HCT116 (cell line): ENCODE measurements around the gene AK5.

ENCODE experiments used
- CEBPB ChIP-seq: IDR thresholded peaks from 2 replicates; pipeline ENCODE4 v1.6.1; 2012; ENCODE audit warnings: low read depth
- EGR1 ChIP-seq: IDR thresholded peaks from 2 replicates; pipeline ENCODE4 v1.6.1; 2012; ENCODE audit warnings: low read depth
- EZH2 ChIP-seq: fragments of 200-600 bp; sonication (generic); IDR thresholded peaks from 2 replicates; pipeline ENCODE4 v1.6.1; 2017; ENCODE audit warnings: antibody characterized with exemption, mixed run types
- EZH2phosphoT487 ChIP-seq: fragments of 200-600 bp; IDR thresholded peaks from 2 replicates; pipeline ENCODE4 v1.6.1; 2018; ENCODE audit warnings: antibody characterized with exemption, borderline replicate concordance
- JUND ChIP-seq: IDR thresholded peaks from 2 replicates; pipeline ENCODE4 v1.6.1; 2012
- POLR2A ChIP-seq: IDR thresholded peaks from 2 replicates; pipeline ENCODE4 v1.7.0; 2011; ENCODE audit warnings: borderline replicate concordance; ENCODE audit not compliant: insufficient read depth, insufficient read length; ENCODE audit errors: extremely low read depth
- REST ChIP-seq: IDR thresholded peaks from 2 replicates; pipeline ENCODE4 v1.6.1; 2012; ENCODE audit warnings: low read depth
- ZNF274 ChIP-seq: fragments of 200-500 bp; sonication (Bioruptor generic); IDR thresholded peaks from 2 replicates; pipeline ENCODE4 v1.6.1; 2014; ENCODE audit warnings: mild to moderate bottlenecking, low read depth, low read length, inconsistent platforms
- TF ChIP-seq, protein P1 (sequence below), 3 experiments: fragments of 200-600 bp in 1 of 3; sonication (generic) in 1 of 3; IDR thresholded peaks in 2 of 3; conservative IDR thresholded peaks in 1 of 3; 2 replicates each; pipeline ENCODE4 v1.5.1; 2012 to 2017; ENCODE audit warnings: low read depth in 2 of 3, low read length in 2 of 3, antibody characterized with exemption in 1 of 3, borderline replicate concordance in 1 of 3, control low read depth in 1 of 3, mild to moderate bottlenecking in 1 of 3, mixed read lengths in 1 of 3, mixed run types in 1 of 3, moderate library complexity in 1 of 3; ENCODE audit not compliant: insufficient read depth in 1 of 3
- TF ChIP-seq, protein P2 (sequence below): IDR thresholded peaks from 2 replicates; pipeline ENCODE4 v1.6.1; 2012

DNA sequence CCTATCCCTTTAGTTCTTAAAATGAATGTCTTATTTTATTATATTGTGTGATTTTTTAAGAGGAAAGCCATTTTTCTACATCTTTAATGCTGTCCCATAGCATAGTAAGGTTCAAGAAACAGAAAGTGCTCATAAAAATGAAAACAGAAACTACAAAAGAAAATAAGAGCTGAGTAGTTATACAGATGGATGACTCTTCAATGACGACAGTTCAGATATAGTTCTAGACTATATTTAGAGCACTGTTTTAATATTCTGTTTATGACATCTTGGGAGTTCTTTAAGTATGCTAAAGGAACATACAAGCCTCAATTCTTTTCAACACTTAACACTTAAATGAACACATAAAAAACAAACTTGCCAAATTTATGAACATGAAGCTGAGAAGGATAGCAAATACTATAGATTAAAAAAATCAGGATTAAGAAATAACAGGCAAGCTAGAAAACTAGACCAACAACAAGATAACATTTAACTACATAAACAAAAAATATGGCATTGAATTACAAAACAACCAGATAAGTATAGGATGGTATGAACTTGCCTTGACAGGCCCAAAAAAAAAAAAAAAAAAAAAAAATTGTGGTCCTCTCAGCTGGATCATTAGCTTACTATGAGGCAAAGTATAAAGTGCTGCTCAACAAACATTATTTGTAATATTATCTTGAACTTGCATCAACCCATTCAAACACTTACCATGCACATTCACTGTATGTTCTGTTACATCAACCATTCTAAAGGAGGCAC lies 312.7 kb downstream of the AK5 start:
- TF ChIP-seq EZH2 (no peak), EGR1 (no peak), POLR2A (no peak), CEBPB (no peak), ZNF274 (no peak), JUND (no peak), EZH2phosphoT487 (no peak), REST (no peak)
- TF ChIP-seq, protein P1, sequence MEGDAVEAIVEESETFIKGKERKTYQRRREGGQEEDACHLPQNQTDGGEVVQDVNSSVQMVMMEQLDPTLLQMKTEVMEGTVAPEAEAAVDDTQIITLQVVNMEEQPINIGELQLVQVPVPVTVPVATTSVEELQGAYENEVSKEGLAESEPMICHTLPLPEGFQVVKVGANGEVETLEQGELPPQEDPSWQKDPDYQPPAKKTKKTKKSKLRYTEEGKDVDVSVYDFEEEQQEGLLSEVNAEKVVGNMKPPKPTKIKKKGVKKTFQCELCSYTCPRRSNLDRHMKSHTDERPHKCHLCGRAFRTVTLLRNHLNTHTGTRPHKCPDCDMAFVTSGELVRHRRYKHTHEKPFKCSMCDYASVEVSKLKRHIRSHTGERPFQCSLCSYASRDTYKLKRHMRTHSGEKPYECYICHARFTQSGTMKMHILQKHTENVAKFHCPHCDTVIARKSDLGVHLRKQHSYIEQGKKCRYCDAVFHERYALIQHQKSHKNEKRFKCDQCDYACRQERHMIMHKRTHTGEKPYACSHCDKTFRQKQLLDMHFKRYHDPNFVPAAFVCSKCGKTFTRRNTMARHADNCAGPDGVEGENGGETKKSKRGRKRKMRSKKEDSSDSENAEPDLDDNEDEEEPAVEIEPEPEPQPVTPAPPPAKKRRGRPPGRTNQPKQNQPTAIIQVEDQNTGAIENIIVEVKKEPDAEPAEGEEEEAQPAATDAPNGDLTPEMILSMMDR (IDR thresholded peaks at IDR 0.05 in 2 of 3, conservative IDR thresholded peaks at IDR 0.05 in 1 of 3; ENCODE audit: borderline replicate concordance in 1 of 3, insufficient read depth in 1 of 3, low read depth in 2 of 3, low read length in 2 of 3), result no peak
- TF ChIP-seq, protein P2, sequence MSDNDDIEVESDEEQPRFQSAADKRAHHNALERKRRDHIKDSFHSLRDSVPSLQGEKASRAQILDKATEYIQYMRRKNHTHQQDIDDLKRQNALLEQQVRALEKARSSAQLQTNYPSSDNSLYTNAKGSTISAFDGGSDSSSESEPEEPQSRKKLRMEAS, result no peak
